Right ventricle myocardium inferior (tissue), 1 donor: ENCODE data around the gene DCAF12L1. TPM values are rescaled to one million over a fixed set of nuclear protein-coding genes. Genes with fewer than 3 reads are reported as not detected.

Experiments used
- ATAC-seq: fragments of 200-7000 bp; cut with Tn5 transposase; one replicate; pipeline ENCODE4 v1.9.1; 2020; ENCODE audit warnings: mild to moderate bottlenecking, moderate library complexity
- DNase-seq: peaks from one replicate; pipeline ENCODE4 v3.0.0; 2021; ENCODE audit errors: missing footprints
- intact Hi-C: fragments of 100-400 bp; cut with DNase I; formaldehyde crosslinking; loops from one replicate; pipeline ENCODE4 v1.11.0; 2022
- long read RNA-seq: library from polyadenylated mRNA; unstranded; transcript quantifications from one replicate; pipeline ENCODE4 v2.0.0, GENCODE V29; 2021
- total RNA-seq: library from RNA; stranded (reverse); fragmentation: NEBNext Ultra II Directional; extraction: Animal tissue kit (Norgen Biotek cat#: 25700); gene quantifications from one replicate; pipeline ENCODE4 v1.2.1, GENCODE V29; 2021
- donor health status: DM: no; HTN: yes; CAD: no; lungs with severe emphysema.

The DCAF12L1 gene
- total RNA-seq = not detected
- long read RNA-seq = 0 reads

- no peak for ATAC-seq
- intact Hi-C loops = no loop called here
- DNase-seq = no peak
These were observed at the start of gene DCAF12L1 for GRCh38 chrX:126552313-126553022. DCAF12L1 (minus strand) TSS chrX:126552814; CDS start chrX:126552608, 206 bp downstream.

GRCh38 chrX:126580877-126581276, 28.3 kb upstream of the DCAF12L1 start:
- DNase-seq (peak; percentile 33), ATAC-seq (no peak)
- intact Hi-C loops = no loop called here

- ATAC-seq = no peak
- intact Hi-C loops = no loop called here
- no peak for DNase-seq
These were observed 23.3 kb upstream of the DCAF12L1 start for GRCh38 chrX:126575911-126576310.

GRCh38 chrX:126557151-126557550, 4.5 kb upstream of the DCAF12L1 start:
- no peak for ATAC-seq

GRCh38 chrX:126551725-126552312, 795 bp downstream of the DCAF12L1 start:
- no peak for ATAC-seq
- no peak for DNase-seq
- intact Hi-C loops = no loop called here

More at GRCh38 chrX:126557151-126557550, 4.5 kb upstream of the DCAF12L1 start:
- DNase-seq = no peak
- intact Hi-C loops = no loop called here

GRCh38 chrX:126551306-126551705, 1.3 kb downstream of the DCAF12L1 start:
- DNase-seq (no peak), ATAC-seq (no peak)

GRCh38 chrX:126550816-126551215, 1.8 kb downstream of the DCAF12L1 start:
- DNase-seq (no peak), ATAC-seq (no peak)
- intact Hi-C loops = no loop called here

More at GRCh38 chrX:126551306-126551705, 1.3 kb downstream of the DCAF12L1 start:
- intact Hi-C loops = no loop called here

- ATAC-seq (no peak), DNase-seq (no peak)
- intact Hi-C loops = no loop called here
These were observed 42.7 kb downstream of the DCAF12L1 start for GRCh38 chrX:126509923-126510322.
